ENCODE measurements around the gene RIMS1. TPM values are rescaled to one million over a fixed set of nuclear protein-coding genes. Genes with fewer than 3 reads are reported as not detected.

RIMS1 gene
- total RNA-seq, 1 experiment from 2014 or later = 0.57 TPM

DNA sequence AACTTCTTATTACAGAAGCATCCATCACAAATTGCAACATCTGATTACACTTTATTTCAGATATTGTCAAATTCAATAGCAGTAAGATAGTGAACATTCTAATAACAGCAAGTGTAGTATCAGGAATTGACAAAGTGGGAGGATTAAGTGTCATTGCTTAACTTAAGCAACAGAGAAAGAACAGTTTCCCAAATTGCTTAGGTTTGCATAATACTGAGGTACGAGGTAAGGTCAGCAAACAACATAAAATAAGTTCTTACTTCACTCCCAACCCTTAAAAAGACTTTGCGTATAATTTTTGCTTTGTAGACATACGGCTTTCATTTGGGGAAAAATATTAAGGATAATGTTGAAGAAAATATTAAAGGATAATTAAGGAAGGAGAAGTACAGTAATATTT, 163.0 kb downstream of the RIMS1 start:
- intact Hi-C loops (cut with micrococcal nuclease; ENCODE audit: unreplicated experiment) = loop anchor here (10.0 kb wide), 1 partner anchor 195 kb away; no protein-coding TSS in a partner anchor

DNA sequence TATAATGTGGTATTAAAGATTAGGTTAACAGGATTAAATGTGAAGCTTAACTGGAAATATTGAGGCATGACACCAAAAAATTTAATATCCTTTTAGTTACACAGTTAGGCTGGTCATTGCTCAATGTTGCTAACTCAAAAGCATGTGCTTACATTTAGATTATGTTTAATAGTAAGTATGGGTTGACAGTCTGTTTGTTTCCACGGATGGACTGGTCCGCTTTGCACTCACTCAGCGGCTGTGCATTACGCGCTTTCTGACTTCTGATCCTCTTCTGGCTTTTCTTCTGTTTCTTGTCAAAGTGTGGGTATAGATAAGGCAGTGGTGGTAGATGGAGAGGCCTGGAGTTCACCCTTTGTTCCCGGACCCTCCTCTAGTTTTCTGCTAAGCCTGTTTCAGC, 174.9 kb downstream of the RIMS1 start:
- no peak for DNase-seq
- Mint-ChIP-seq H3K27ac (ENCODE audit: unreplicated experiment) (no peak overlapping the region), H3K4me3 (ENCODE audit: low read depth, unreplicated experiment) (no peak overlapping the region), H3K36me3 (ENCODE audit: insufficient read depth, unreplicated experiment) (no peaks in the 10 kb centered on the region), H3K9me3 (ENCODE audit: low read depth, unreplicated experiment) (no peaks in the 10 kb centered on the region), H3K4me1 (ENCODE audit: low read depth, unreplicated experiment) (no peaks in the 10 kb centered on the region), H3K27me3 (ENCODE audit: unreplicated experiment) (no peaks in the 10 kb centered on the region)
- TF ChIP-seq, protein P1, sequence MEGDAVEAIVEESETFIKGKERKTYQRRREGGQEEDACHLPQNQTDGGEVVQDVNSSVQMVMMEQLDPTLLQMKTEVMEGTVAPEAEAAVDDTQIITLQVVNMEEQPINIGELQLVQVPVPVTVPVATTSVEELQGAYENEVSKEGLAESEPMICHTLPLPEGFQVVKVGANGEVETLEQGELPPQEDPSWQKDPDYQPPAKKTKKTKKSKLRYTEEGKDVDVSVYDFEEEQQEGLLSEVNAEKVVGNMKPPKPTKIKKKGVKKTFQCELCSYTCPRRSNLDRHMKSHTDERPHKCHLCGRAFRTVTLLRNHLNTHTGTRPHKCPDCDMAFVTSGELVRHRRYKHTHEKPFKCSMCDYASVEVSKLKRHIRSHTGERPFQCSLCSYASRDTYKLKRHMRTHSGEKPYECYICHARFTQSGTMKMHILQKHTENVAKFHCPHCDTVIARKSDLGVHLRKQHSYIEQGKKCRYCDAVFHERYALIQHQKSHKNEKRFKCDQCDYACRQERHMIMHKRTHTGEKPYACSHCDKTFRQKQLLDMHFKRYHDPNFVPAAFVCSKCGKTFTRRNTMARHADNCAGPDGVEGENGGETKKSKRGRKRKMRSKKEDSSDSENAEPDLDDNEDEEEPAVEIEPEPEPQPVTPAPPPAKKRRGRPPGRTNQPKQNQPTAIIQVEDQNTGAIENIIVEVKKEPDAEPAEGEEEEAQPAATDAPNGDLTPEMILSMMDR (IDR thresholded peaks at IDR 0.05; ENCODE audit: unreplicated experiment) = no peak
- BruUV-seq (replicated peaks) = no TSS peak
- intact Hi-C loops (cut with micrococcal nuclease; ENCODE audit: unreplicated experiment) = no loop called here
- CTCF ChIA-PET = no interaction called here

More for the DNA sequence above, 163.0 kb downstream of the RIMS1 start:
- no peak overlapping the region for H3K4me3 Mint-ChIP-seq (ENCODE audit: low read depth, unreplicated experiment)
- TF ChIP-seq, protein P1 (IDR thresholded peaks at IDR 0.05; ENCODE audit: unreplicated experiment) = no peak
- H3K27me3 Mint-ChIP-seq (ENCODE audit: unreplicated experiment) = no peaks in the 10 kb centered on the region
- H3K4me1 Mint-ChIP-seq (ENCODE audit: low read depth, unreplicated experiment) = no peaks in the 10 kb centered on the region
- no TSS peak for BruUV-seq (replicated peaks)
- peaks cover 3% of the 10 kb centered on the region for H3K9me3 Mint-ChIP-seq (ENCODE audit: low read depth, unreplicated experiment)
- DNase-seq = no peak
- no peaks in the 10 kb centered on the region for H3K36me3 Mint-ChIP-seq (ENCODE audit: insufficient read depth, unreplicated experiment)
- H3K27ac Mint-ChIP-seq (ENCODE audit: unreplicated experiment) = no peak overlapping the region
- CTCF ChIA-PET = no interaction called here

DNA sequence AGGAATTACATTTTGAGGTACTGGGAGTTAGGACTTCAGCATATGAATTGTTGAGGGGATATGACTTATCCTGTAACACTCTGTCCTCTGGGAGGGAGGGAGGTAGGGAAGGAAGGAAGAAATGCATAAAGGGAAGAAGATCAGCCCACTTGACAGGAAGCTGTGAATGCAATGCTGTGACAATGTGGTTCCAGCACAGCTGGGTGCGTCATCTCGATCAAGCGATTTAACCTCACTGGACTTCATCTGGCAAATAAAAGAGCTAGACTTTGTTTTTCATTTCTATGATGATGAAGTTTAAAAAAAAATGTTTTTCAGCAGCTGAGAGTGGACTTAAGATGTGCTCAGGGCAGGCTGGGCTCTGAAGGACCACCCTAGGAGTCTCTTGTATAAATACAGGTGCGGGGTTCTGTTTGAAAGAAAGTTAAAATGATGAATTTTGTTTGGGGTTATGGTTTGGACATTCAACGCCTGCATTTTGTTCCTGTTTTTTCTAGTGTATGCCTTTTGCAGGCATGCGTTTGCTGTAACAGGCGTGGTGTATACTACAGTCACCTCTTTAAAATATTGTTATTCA, 178.1 kb downstream of the RIMS1 start:
- no peak for DNase-seq
- TF ChIP-seq, protein P1 (IDR thresholded peaks at IDR 0.05; ENCODE audit: unreplicated experiment) = no peak
- Mint-ChIP-seq H3K27ac (ENCODE audit: unreplicated experiment) (no peak overlapping the region), H3K36me3 (ENCODE audit: insufficient read depth, unreplicated experiment) (no peaks in the 10 kb centered on the region), H3K27me3 (ENCODE audit: unreplicated experiment) (no peaks in the 10 kb centered on the region), H3K4me1 (ENCODE audit: low read depth, unreplicated experiment) (no peaks in the 10 kb centered on the region), H3K4me3 (ENCODE audit: low read depth, unreplicated experiment) (no peak overlapping the region), H3K9me3 (ENCODE audit: low read depth, unreplicated experiment) (no peaks in the 10 kb centered on the region)
- BruUV-seq (replicated peaks) = no TSS peak
- CTCF ChIA-PET = no interaction called here
- intact Hi-C loops (cut with micrococcal nuclease; ENCODE audit: unreplicated experiment) = no loop called here

DNA sequence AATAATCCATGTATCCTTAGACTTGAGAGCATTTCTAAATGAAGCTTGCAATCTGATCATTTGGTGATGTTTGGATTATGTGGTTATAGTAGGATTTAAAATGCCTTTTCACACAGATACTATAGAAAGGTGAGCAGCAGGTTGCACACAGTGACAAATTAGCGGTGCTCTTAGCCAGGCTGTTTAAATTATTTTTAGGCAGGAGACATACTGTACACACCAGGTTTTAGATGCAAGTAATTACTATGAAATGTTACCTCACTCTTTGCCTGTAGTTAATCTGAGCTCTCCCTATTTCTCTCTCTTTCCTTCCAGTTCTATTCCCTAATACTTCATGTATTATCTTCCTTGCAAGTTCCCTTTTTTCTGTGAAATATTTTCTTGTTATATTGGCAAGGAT, 191.7 kb downstream of the RIMS1 start:
- BruUV-seq (replicated peaks) = no TSS peak
- Mint-ChIP-seq H3K4me3 (ENCODE audit: low read depth, unreplicated experiment) (no peak overlapping the region), H3K4me1 (ENCODE audit: low read depth, unreplicated experiment) (no peaks in the 10 kb centered on the region), H3K27me3 (ENCODE audit: unreplicated experiment) (no peaks in the 10 kb centered on the region), H3K36me3 (ENCODE audit: insufficient read depth, unreplicated experiment) (no peaks in the 10 kb centered on the region), H3K27ac (ENCODE audit: unreplicated experiment) (no peak overlapping the region), H3K9me3 (ENCODE audit: low read depth, unreplicated experiment) (no peaks in the 10 kb centered on the region)
- CTCF ChIA-PET = no interaction called here
- DNase-seq = no peak
- TF ChIP-seq, protein P1 (IDR thresholded peaks at IDR 0.05; ENCODE audit: unreplicated experiment) = no peak
- intact Hi-C loops (cut with micrococcal nuclease; ENCODE audit: unreplicated experiment) = no loop called here
